IPS-18a (cell line): Measurements from ENCODE around the gene PRKACA.

Source experiments
- H3K27ac ChIP-seq: one replicate; pipeline ENCODE4 v1.5.1; 2013; ENCODE audit warnings: low read length
- H3K27me3 ChIP-seq: one replicate; pipeline ENCODE4 v1.6.1; 2013; ENCODE audit warnings: mild to moderate bottlenecking, low read length; ENCODE audit not compliant: control insufficient read depth, insufficient read depth
- H3K36me3 ChIP-seq: one replicate; pipeline ENCODE4 v1.6.1; 2013; ENCODE audit warnings: low read depth, low read length; ENCODE audit not compliant: control insufficient read depth
- H3K4me1 ChIP-seq: one replicate; pipeline ENCODE4 v1.6.1; 2013; ENCODE audit warnings: low read depth, low read length; ENCODE audit not compliant: control insufficient read depth
- H3K4me3 ChIP-seq: one replicate; pipeline ENCODE4 v1.5.1; 2013; ENCODE audit warnings: low read length
- H3K9ac ChIP-seq: one replicate; pipeline ENCODE4 v1.6.1; 2013; ENCODE audit warnings: mild to moderate bottlenecking, low read length, moderate library complexity
- H3K9me3 ChIP-seq: one replicate; pipeline ENCODE4 v1.6.1; 2013; ENCODE audit warnings: low read depth, low read length; ENCODE audit not compliant: control insufficient read depth

PRKACA gene

GRCh38 chr19:14097532-14098151 is 19.9 kb downstream of the PRKACA start:
- no peak overlapping the region for H3K4me3 ChIP-seq
- H3K9me3 ChIP-seq: peaks cover 9% of the 10 kb centered on the region
- no peaks in the 10 kb centered on the region for H3K27me3 ChIP-seq
- H3K36me3 ChIP-seq: peaks cover 6% of the 10 kb centered on the region
- H3K4me1 ChIP-seq: no peaks in the 10 kb centered on the region
- no peak overlapping the region for H3K9ac ChIP-seq
- H3K27ac ChIP-seq: no peak overlapping the region

DNA sequence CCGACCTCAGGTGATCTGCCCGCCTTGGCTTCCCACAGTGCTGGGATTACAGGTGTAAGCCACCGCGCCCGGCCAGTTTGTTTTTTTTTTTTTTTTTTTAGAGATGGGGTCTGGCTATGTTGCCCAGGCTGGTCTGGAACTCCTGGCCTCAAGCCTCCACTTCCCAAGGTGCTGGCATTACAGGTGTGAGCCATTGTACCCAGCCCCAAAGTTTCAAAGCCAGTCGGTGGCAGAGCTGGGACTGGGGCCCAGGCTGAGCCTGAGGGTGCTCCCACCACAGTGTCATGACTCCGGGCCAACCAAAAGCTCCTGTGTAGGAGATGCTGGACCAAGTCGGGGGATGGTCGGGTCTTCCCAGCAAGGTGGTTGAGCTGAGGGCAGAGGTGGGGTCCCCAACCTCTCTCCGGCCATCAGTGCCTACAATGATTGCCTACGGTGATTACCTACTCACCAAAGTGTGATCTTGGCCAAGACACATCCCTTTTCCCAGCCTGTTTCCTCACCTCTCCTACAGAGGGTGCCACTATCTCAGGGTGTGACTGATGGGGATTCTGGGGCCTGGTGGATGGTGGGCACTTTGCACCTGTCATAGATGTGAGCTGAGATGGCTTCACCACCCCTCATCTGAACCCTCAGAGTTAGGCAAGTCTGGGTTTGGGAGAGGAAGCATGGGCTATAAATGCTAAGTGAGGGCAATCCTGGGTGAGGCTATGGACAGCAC is 21.1 kb downstream of the PRKACA start:
- Histone ChIP-seq H3K4me1 (peaks cover 4% of the 10 kb centered on the region), H3K27me3 (no peaks in the 10 kb centered on the region), H3K9me3 (peaks cover 9% of the 10 kb centered on the region), H3K36me3 (peaks cover 6% of the 10 kb centered on the region), H3K9ac (no peak overlapping the region), H3K4me3 (no peak overlapping the region), H3K27ac (no peak overlapping the region)

DNA sequence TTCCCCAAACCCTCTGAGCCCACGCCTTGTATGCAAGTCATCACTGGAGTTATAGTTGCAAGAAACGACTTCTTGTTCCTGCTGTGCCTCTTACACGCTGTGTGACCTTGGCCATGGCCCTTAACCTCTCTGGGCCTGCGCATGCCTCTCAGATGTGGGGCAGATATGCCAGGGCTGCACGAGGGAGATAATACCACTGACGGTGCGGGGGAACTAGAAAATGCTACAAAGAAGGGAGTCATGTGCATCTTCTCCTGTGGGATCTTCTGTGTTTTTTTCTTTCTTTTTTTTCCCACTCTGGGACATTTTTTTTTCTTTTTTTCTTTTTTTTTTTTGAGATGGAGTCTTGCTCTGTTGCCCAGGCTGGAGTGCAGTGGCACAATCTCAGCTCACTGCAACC is 22.7 kb downstream of the PRKACA start:
- peaks cover 9% of the 10 kb centered on the region for H3K9me3 ChIP-seq
- no peaks in the 10 kb centered on the region for H3K27me3 ChIP-seq
- peaks cover 4% of the 10 kb centered on the region for H3K4me1 ChIP-seq
- no peak overlapping the region for H3K27ac ChIP-seq
- H3K36me3 ChIP-seq: peaks cover 3% of the 10 kb centered on the region
- H3K4me3 ChIP-seq: no peak overlapping the region
- no peak overlapping the region for H3K9ac ChIP-seq

GRCh38 chr19:14093117-14093823 is 24.3 kb downstream of the PRKACA start:
- Histone ChIP-seq H3K27me3 (peaks cover 12% of the 10 kb centered on the region), H3K9me3 (peaks cover 9% of the 10 kb centered on the region), H3K4me3 (no peak overlapping the region), H3K27ac (no peak overlapping the region), H3K9ac (no peak overlapping the region), H3K36me3 (peaks cover 10% of the 10 kb centered on the region), H3K4me1 (peaks cover 9% of the 10 kb centered on the region)

DNA sequence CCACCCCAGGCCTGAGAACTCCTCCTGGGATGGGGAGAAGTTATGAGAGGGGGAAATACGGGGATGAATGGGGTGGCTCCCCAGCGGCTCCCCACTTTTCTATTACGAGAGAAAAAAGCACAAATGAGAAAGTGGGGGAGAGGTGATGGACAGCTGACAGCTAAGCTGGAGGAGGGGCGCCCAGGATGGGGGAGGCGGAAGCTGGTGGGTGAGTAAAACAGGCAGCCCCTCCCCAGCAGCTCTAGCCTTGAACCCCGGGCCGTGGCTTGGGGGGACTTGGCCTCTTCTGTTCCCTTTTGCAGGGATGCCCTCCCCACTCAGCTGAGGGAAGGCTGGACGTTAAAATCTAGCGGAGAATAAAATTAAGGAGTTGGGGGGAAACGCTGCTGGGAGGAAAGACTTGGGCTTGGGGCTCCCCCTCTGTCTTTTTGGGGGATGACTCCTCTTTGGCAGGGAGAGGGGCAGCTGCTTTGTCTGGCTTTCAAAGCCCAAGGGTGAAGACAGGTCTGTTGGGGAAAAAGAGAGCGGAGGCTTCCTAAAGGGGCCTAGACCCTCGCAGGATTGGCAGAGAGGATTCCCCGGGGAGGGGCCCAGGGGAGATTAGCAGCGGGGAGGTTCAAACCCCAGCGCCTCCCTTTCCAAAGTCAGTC is 25.6 kb downstream of the PRKACA start:
- no peak overlapping the region for H3K27ac ChIP-seq
- peaks cover 9% of the 10 kb centered on the region for H3K4me1 ChIP-seq
- H3K4me3 ChIP-seq: peak overlapping the region; percentile 81
- H3K9me3 ChIP-seq: peaks cover 9% of the 10 kb centered on the region
- H3K27me3 ChIP-seq: peaks cover 12% of the 10 kb centered on the region
- H3K9ac ChIP-seq: no peak overlapping the region
- peaks cover 12% of the 10 kb centered on the region for H3K36me3 ChIP-seq

DNA sequence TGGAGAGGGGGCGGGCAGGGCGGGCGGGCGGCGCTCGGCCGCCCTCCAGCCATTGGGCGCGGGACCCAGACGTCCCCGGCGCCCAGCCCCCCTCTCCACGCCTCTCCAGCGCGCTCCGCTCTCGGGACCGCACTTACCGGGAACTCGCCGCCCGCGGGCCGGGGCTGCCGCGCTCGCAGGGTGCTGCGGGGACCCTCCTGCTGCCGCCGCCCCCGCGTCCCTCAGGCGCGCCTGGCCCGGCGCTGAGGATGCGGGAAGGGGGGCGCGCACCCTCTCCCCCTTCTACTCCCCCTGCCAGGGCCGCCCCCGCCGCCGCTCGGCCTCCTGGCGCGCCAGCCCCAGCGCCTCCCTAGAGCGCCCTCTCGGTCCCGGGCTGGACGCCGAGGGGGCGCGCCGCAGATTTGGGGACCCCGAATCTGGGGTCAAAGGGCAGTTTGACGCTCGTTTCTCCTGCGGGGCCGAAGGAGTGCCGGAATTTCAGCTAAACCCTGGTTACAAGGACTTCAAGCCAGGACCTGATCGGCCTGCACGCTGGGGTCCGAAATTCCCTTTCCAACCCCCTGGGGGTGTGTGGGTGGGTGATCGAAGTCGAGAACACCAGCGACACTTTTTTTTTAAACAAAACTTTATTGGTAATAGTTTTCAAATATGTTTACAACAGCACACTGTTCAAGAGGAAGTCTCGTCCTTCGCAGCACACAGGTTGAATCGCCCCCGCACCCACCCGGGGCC is 26.3 kb downstream of the PRKACA start:
- Histone ChIP-seq H3K4me1 (peaks cover 9% of the 10 kb centered on the region), H3K4me3 (peak overlapping the region; percentile 81), H3K27ac (no peak overlapping the region), H3K27me3 (peaks cover 12% of the 10 kb centered on the region), H3K9ac (peak overlapping the region; percentile 42), H3K36me3 (peaks cover 11% of the 10 kb centered on the region), H3K9me3 (peaks cover 9% of the 10 kb centered on the region)

DNA sequence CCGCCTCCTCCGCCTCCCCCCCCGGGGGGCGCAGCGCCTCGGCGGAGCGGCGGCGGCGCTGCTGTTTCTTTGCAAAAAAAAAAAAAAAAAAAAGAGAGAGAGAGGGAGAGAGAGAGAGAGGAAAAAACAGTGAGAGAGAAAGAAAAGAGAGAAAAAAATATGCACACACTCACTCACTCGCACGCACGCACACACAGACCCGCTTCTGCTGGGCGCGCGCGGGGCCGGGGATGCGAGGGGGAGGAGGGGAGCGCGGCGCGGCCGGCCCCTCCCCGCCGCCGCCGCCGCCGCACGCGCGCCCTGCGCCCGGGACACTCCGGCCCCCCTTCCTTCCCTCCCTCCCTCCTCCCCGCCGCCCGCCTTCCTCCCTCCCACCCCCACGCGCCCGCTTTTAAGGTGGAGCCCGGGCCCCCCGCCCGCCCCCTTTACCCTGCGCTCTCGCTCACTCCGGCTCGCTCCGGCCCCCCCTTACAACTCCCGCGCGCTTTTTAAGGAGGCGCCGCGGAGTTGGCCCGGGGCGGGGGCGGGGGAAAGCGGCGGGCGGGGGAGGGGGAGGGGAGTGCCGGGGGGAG is 27.0 kb downstream of the PRKACA start, which contains the start of gene SAMD1:
SAMD1 (minus strand) TSS at position 243 of the 572 bp plus-strand sequence.
- no peak within 1 kb of the TSS for H3K27ac ChIP-seq
- peaks cover 9% of the 10 kb centered on the region for H3K9me3 ChIP-seq
- H3K4me3 ChIP-seq: peak within 1 kb of the TSS; percentile 81
- H3K9ac ChIP-seq: peak within 1 kb of the TSS; percentile 42
- H3K4me1 ChIP-seq: peaks cover 9% of the 10 kb centered on the region
- peaks cover 11% of the 10 kb centered on the region for H3K36me3 ChIP-seq
- H3K27me3 ChIP-seq: peaks cover 12% of the 10 kb centered on the region

- Histone ChIP-seq H3K27ac (no peak overlapping the region), H3K9ac (no peak overlapping the region)
These were observed 27.7 kb downstream of the PRKACA start for GRCh38 chr19:14089662-14090508.

DNA sequence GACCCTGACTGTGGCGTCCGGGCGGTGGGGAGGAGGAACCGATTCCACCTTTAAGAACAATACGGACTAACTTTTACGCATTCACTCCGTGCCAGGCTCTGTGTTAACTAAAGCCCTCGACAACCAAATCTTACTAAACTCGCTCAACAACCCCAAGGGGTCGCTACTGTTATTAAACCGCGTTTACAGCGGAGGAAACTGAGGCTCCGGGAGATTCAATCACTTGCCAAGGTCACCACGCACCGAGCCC is 28.2 kb downstream of the PRKACA start:
- Histone ChIP-seq H3K4me1 (peaks cover 9% of the 10 kb centered on the region), H3K9ac (no peak overlapping the region), H3K36me3 (peaks cover 11% of the 10 kb centered on the region)

More at GRCh38 chr19:14089662-14090508, 27.7 kb downstream of the PRKACA start:
- Histone ChIP-seq H3K4me3 (peak overlapping the region; percentile 57), H3K36me3 (peaks cover 11% of the 10 kb centered on the region), H3K27me3 (peaks cover 12% of the 10 kb centered on the region), H3K9me3 (peaks cover 9% of the 10 kb centered on the region), H3K4me1 (peaks cover 9% of the 10 kb centered on the region)

DNA sequence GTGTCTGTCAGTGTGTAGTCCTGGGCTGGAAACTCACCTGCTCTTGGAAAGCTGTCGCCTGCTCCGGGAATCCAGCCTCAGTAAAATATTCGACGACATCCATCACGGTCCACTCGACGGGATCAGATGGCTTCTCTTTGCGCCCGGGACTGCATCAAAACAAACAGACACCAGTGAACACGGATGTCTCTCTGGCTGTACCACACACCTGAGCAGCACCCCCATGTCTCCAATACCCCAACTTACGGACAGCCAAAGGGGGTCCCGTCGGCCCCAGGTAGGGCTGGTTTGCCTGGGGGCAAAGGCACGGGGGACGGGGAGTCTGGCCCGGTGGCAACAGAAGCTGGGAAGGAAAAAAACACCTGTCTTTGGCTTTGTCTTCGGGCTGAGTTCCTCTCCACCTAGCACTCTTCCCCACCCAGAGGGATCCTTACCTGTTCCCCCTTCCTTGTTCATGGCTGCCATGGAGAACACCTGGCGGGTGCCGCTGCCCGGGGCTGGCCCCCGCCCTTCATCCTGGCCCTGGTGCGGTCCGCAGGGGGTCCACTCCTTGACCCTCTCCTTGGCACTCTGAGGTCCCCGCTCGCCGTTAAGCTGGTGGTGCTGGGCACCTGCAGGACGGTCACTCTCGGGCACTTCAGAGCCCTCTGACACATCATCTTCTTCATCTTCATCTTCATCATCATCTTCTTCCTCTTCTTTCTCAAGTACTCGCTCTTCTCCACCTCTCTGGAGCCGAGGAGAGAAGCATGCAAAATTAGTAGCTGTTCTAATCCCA is 28.7 kb downstream of the PRKACA start:
- peaks cover 16% of the 10 kb centered on the region for H3K27me3 ChIP-seq
- H3K36me3 ChIP-seq: peaks cover 11% of the 10 kb centered on the region
- peaks cover 9% of the 10 kb centered on the region for H3K9me3 ChIP-seq
- H3K27ac ChIP-seq: no peak overlapping the region
- peak overlapping the region; percentile 57 for H3K4me3 ChIP-seq
- peaks cover 9% of the 10 kb centered on the region for H3K4me1 ChIP-seq
- no peak overlapping the region for H3K9ac ChIP-seq

More for the DNA sequence above, 28.2 kb downstream of the PRKACA start:
- peak overlapping the region; percentile 57 for H3K4me3 ChIP-seq
- H3K27me3 ChIP-seq: peaks cover 12% of the 10 kb centered on the region
- H3K27ac ChIP-seq: no peak overlapping the region
- peaks cover 9% of the 10 kb centered on the region for H3K9me3 ChIP-seq
